NK-92 (cell line): ENCODE results near the gene ZNF790.

Source experiments
- DNase-seq: peaks from one replicate; lab custom pipeline; 2025; ENCODE audit not compliant: unreplicated experiment; lab: John Stamatoyannopoulos, UW

Gene ZNF790

GRCh38 chr19:36772311-36773222 is 65.6 kb downstream of the ZNF790 start, which contains the start of gene ZNF850:
ZNF850 (minus strand) TSS chr19:36772807; CDS start chr19:36762606, 10,201 bp downstream.
- no peak for DNase-seq

- DNase-seq = no peak
Measured at GRCh38 chr19:36771261-36772231, 66.6 kb downstream of the ZNF790 start.
